DOHH2 (cell line): ENCODE results near the gene ATAD3B.
"Not testable (repeated sequence)": the region's sequence is repeated elsewhere in the genome, so short reads cannot be mapped to it uniquely, and the experiment has no call there.

Experiments used
- EZH2phosphoT487 ChIP-seq: fragments of 200-600 bp; sonication (generic); IDR thresholded peaks from 2 replicates; pipeline ENCODE4 v1.6.1; 2017; ENCODE audit warnings: borderline replicate concordance, mild to moderate bottlenecking, antibody characterized with exemption, low read length, moderate library complexity, mixed read lengths
- TF ChIP-seq, protein P1 (sequence below): fragments of 200-600 bp; sonication (generic); IDR thresholded peaks from one replicate; pipeline ENCODE4 v1.5.1; 2014; ENCODE audit warnings: antibody characterized with exemption, mild to moderate bottlenecking, low read depth, low read length; ENCODE audit not compliant: poor library complexity, severe bottlenecking

DNA sequence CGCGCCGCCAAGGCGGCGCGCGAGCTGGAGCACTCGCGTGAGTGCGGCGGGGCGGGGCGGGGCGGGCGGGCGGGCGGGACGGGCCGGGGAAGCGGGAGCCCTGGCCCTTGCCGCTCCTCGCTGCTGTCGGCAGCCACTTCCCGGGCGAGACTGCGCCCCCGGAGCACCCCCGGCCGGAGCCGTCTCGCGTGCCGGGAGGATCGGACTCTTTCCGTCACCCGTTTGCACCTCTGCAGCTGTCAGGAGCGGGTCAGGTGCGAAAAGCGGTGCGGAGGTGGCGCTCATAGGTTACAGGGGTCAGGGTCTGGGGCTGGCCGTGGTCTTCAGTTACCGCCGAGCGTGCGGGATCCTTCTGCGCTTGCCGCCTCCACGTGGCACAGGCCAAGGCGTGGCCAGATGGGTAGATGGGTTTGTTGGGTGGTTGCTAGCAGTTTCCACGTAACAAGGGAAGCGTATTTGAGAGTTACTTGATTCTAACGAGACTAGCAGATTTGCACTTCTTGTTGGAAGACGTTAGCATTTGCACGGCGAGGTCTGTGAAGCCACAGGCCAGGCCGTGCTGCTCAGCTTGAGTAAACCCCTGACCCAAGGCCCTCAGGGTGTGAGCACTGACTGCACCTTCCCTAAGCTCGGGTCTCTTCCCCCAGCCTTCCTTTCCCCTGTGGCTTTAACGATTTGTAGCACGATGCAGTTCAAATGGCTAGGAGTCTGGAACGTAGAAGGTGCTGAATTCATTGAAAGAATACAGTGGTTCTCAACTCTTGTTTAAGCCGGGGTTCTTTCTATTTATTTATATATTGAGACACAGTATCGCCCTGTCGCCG is 700 bp downstream of the ATAD3B start:
- TF ChIP-seq, protein P1, sequence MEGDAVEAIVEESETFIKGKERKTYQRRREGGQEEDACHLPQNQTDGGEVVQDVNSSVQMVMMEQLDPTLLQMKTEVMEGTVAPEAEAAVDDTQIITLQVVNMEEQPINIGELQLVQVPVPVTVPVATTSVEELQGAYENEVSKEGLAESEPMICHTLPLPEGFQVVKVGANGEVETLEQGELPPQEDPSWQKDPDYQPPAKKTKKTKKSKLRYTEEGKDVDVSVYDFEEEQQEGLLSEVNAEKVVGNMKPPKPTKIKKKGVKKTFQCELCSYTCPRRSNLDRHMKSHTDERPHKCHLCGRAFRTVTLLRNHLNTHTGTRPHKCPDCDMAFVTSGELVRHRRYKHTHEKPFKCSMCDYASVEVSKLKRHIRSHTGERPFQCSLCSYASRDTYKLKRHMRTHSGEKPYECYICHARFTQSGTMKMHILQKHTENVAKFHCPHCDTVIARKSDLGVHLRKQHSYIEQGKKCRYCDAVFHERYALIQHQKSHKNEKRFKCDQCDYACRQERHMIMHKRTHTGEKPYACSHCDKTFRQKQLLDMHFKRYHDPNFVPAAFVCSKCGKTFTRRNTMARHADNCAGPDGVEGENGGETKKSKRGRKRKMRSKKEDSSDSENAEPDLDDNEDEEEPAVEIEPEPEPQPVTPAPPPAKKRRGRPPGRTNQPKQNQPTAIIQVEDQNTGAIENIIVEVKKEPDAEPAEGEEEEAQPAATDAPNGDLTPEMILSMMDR: not testable (repeated sequence)
- not testable (repeated sequence) for TF ChIP-seq EZH2phosphoT487
